ENCODE measurements around the gene HAUS1. TPM values are rescaled to one million over a fixed set of nuclear protein-coding genes. Genes with fewer than 3 reads are reported as not detected.

HAUS1 gene
- total and polyA plus RNA-seq, 2 donors (not counting 1 experiment from before 2014, with no cell fraction given) = 11.9 to 30.9 TPM

DNA sequence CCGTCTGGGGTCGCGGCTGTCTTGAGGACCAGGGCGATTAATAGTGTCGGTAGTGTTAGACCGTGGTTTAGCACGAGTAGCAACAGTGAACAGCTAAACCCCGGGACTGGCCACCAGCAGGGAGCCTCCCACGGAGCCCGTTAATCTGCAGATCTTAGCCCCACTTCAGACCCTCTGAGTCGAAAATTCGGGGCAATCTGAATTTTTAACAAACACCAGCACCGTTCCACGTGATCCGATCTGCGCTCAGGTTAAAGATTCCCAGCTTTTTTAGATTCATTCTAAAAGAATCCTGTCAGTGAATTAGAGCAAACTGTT lies 5.6 kb upstream of the HAUS1 start:
- H3K27me3 ChIP-seq (replicated peaks in 1 of 4; ENCODE audit: control extremely low read depth in 1 of 4, control insufficient read depth in 3 of 4, insufficient read depth in 4 of 4, low read length in 3 of 4) = no peaks in the 10 kb centered on the region
- no peak for ATAC-seq (ENCODE audit: low read depth)
- POLR2A ChIA-PET = interaction anchor here (0.7 kb wide), 2 partner anchors 57 to 524 kb away, joined by 3 to 12 read pairs; no protein-coding TSS in a partner anchor
- no peaks in the 10 kb centered on the region for H3K9me3 Mint-ChIP-seq (ENCODE audit: insufficient read depth)
- 24% methylated on average over 10 of the region's 16 CpGs for WGBS (ENCODE audit: insufficient coverage)
- no peak for DNase-seq
- no peaks in the 10 kb centered on the region for H3K27me3 Mint-ChIP-seq
- H3K4me1 Mint-ChIP-seq = peaks cover 27% of the 10 kb centered on the region
- peaks cover 25 to 26% of the 10 kb centered on the region in 2 donors for H3K4me1 ChIP-seq (ENCODE audit: control insufficient read depth in 2 of 2, insufficient read depth in 2 of 2, low read length in 2 of 2)
- CTCF ChIA-PET = interaction anchor here (0.7 to 2.8 kb wide), 2 partner anchors 75 to 86 kb away, joined by 4 to 16 read pairs; a partner anchor contains a TSS
- H3K4me3 ChIP-seq (ENCODE audit: control extremely low read depth in 1 of 5, extremely low read depth in 1 of 5, insufficient read depth in 1 of 5, low read depth in 2 of 5, low read length in 4 of 5) = peak overlapping the region; percentile 64 to 80 (median 75)
- peaks cover 0 to 3% (median 0%) of the 10 kb centered on the region in 3 donors for H3K9me3 ChIP-seq (ENCODE audit: control extremely low read depth in 1 of 3, control insufficient read depth in 2 of 3, insufficient read depth in 1 of 3, low read length in 2 of 3)
- H4K20me1 ChIP-seq (ENCODE audit: control insufficient read depth, insufficient read depth, low read length, poor library complexity, severe bottlenecking) = no peaks in the 10 kb centered on the region
- intact Hi-C loops (cut with micrococcal nuclease) = loop anchor here (1.0 kb wide), 3 partner anchors 76 to 411 kb away; partner anchors contain the start of gene EPG5
- H3K27ac ChIP-seq (ENCODE audit: low read length in 2 of 2) = peak overlapping the region; percentile 76 to 90
- H3K36me3 ChIP-seq (replicated peaks in 1 of 2; ENCODE audit: control extremely low read depth in 1 of 2, control insufficient read depth in 1 of 2, extremely low read depth in 1 of 2, insufficient read depth in 2 of 2, low read length in 1 of 2) = peaks cover 0 to 9% of the 10 kb centered on the region in 2 experiments
- peak overlapping the region; percentile 80 for H3K9ac ChIP-seq (ENCODE audit: low read length)
- no peak for TF ChIP-seq CTCF (IDR thresholded peaks at IDR 0.05)
- no peak for TF ChIP-seq EZH2 (IDR thresholded peaks at IDR 0.05; ENCODE audit: borderline replicate concordance, insufficient read depth, low read depth, low read length, poor library complexity, severe bottlenecking)
- H2AFZ ChIP-seq (ENCODE audit: insufficient read depth, low read depth, low read length, poor library complexity, severe bottlenecking) = peak overlapping the region; percentile 96
- H3K79me2 ChIP-seq (ENCODE audit: control insufficient read depth, insufficient read depth, low read length) = peaks cover 52% of the 10 kb centered on the region
- H3K4me2 ChIP-seq (replicated peaks; ENCODE audit: low read depth, low read length, poor library complexity, severe bottlenecking) = peak overlapping the region; percentile 76
- peak overlapping the region; percentile 97 for H3K27ac Mint-ChIP-seq
- H3K4me3 Mint-ChIP-seq = peak overlapping the region; percentile 99

DNA sequence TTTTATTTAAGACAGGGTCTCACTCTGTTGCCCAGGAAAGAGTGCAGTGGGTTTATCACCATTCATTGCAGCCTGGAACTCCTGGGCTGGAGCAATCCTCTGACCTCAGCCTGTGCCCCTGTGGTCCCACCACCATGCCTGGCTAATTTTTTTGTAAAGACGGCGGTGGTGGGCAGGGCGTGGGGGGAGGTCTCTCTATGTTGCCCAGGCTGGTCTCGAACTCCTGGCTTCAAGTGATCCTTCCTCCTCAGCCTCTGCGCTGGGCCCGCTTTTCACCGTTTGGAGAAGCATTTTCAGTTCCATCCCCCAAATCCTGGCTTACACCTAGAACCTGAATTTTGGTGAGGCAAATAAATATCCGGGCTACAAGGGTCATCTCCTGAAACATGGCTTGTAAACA lies 4.7 kb upstream of the HAUS1 start:
- no peak overlapping the region for H3K4me3 Mint-ChIP-seq

More for the DNA sequence above, 4.7 kb upstream of the HAUS1 start:
- no peaks in the 10 kb centered on the region for H3K27me3 Mint-ChIP-seq
- ChIA-PET CTCF (interaction anchor here (2.8 kb wide), 1 partner anchor 74 kb away, joined by 16 read pairs; a partner anchor contains a TSS), POLR2A (no interaction called here)
- Histone ChIP-seq H3K79me2 (ENCODE audit: control insufficient read depth, insufficient read depth, low read length) (peaks cover 52% of the 10 kb centered on the region), H3K9ac (ENCODE audit: low read length) (no peak overlapping the region), H4K20me1 (ENCODE audit: control insufficient read depth, insufficient read depth, low read length, poor library complexity, severe bottlenecking) (no peaks in the 10 kb centered on the region), H3K4me3 (ENCODE audit: control extremely low read depth in 1 of 5, extremely low read depth in 1 of 5, insufficient read depth in 1 of 5, low read depth in 2 of 5, low read length in 4 of 5) (no peak overlapping the region), H3K36me3 (replicated peaks in 1 of 2; ENCODE audit: control extremely low read depth in 1 of 2, control insufficient read depth in 1 of 2, extremely low read depth in 1 of 2, insufficient read depth in 2 of 2, low read length in 1 of 2) (peaks cover 0 to 8% of the 10 kb centered on the region in 2 experiments), H3K27ac (ENCODE audit: low read length in 2 of 2) (no peak overlapping the region), H3K27me3 (replicated peaks in 1 of 4; ENCODE audit: control extremely low read depth in 1 of 4, control insufficient read depth in 3 of 4, insufficient read depth in 4 of 4, low read length in 3 of 4) (no peaks in the 10 kb centered on the region), H3K4me1 (ENCODE audit: control insufficient read depth in 2 of 2, insufficient read depth in 2 of 2, low read length in 2 of 2) (peaks cover 28 to 30% of the 10 kb centered on the region in 2 donors), H2AFZ (ENCODE audit: insufficient read depth, low read depth, low read length, poor library complexity, severe bottlenecking) (no peak overlapping the region), H3K4me2 (replicated peaks; ENCODE audit: low read depth, low read length, poor library complexity, severe bottlenecking) (no peak overlapping the region), H3K9me3 (ENCODE audit: control extremely low read depth in 1 of 3, control insufficient read depth in 2 of 3, insufficient read depth in 1 of 3, low read length in 2 of 3) (peaks cover 0 to 3% (median 0%) of the 10 kb centered on the region in 3 donors)
- ATAC-seq (ENCODE audit: low read depth) (no peak), DNase-seq (no peak)
- intact Hi-C loops (cut with micrococcal nuclease) = no loop called here
- TF ChIP-seq EZH2 (IDR thresholded peaks at IDR 0.05; ENCODE audit: borderline replicate concordance, insufficient read depth, low read depth, low read length, poor library complexity, severe bottlenecking) (no peak), CTCF (IDR thresholded peaks at IDR 0.05) (no peak)
- 98% methylated on average over 7 of the region's 8 CpGs for WGBS (ENCODE audit: insufficient coverage)
- no peaks in the 10 kb centered on the region for H3K9me3 Mint-ChIP-seq (ENCODE audit: insufficient read depth)
- H3K27ac Mint-ChIP-seq = peak overlapping the region; percentile 26
- peaks cover 28% of the 10 kb centered on the region for H3K4me1 Mint-ChIP-seq
